WTC11 (cell line): ENCODE data around the gene DISC1. TPM values are rescaled to one million over a fixed set of nuclear protein-coding genes. Genes with fewer than 3 reads are reported as not detected.

Experiments used
- ATAC-seq: fragments of 200-7000 bp; cut with Tn5 transposase; 2 replicates; pipeline ENCODE4 v1.10.0; 2021; ENCODE audit warnings: mild to moderate bottlenecking, moderate library complexity
- CTCF ChIA-PET: fragments of 300-600 bp; sonication (Branson Sonifier 250); formaldehyde crosslinking; loops from one replicate; lab custom pipeline; 2021; ENCODE audit warnings: antibody characterized with exemption; lab: Charles Lee
- POLR2A ChIA-PET: fragments of 350-600 bp; sonication (Branson Sonifier 250); formaldehyde crosslinking; loops from one replicate; lab custom pipeline; 2021; ENCODE audit warnings: antibody characterized with exemption; lab: Charles Lee
- DNase-seq: peaks from one replicate; pipeline ENCODE4 v3.0.0; 2021; ENCODE audit warnings: low spot score
- H3K27ac Mint-ChIP-seq: 2 replicates; pipeline ENCODE4 v1.8.0; 2021; ENCODE audit warnings: mixed read lengths
- H3K27me3 Mint-ChIP-seq: 2 replicates; pipeline ENCODE4 v1.8.0; 2021; ENCODE audit warnings: low read depth, mild to moderate bottlenecking, moderate library complexity, mixed read lengths
- H3K36me3 Mint-ChIP-seq: 2 replicates; pipeline ENCODE4 v1.8.0; 2021; ENCODE audit warnings: mixed read lengths
- H3K4me1 Mint-ChIP-seq: 2 replicates; pipeline ENCODE4 v1.8.0; 2022; ENCODE audit warnings: mixed read lengths
- H3K4me3 Mint-ChIP-seq: 2 replicates; pipeline ENCODE4 v1.8.0; 2021; ENCODE audit warnings: mild to moderate bottlenecking, moderate library complexity, mixed read lengths
- H3K9me3 Mint-ChIP-seq: 2 replicates; pipeline ENCODE4 v1.8.0; 2021; ENCODE audit warnings: mixed read lengths
- CBFB ChIP-seq: sonication (generic); formaldehyde crosslinking; IDR thresholded peaks from 2 replicates; pipeline ENCODE4 v1.8.1; 2022; ENCODE audit warnings: mild to moderate bottlenecking, low read depth, missing genetic modification reagents
- CREM ChIP-seq: sonication (generic); formaldehyde crosslinking; IDR thresholded peaks from 2 replicates; pipeline ENCODE4 v1.8.1; 2022; ENCODE audit warnings: mild to moderate bottlenecking, missing genetic modification reagents, moderate library complexity
- ELF4 ChIP-seq: sonication (generic); formaldehyde crosslinking; IDR thresholded peaks from 2 replicates; pipeline ENCODE4 v1.8.1; 2022; ENCODE audit warnings: low read depth, mild to moderate bottlenecking, moderate library complexity, missing genetic modification reagents
- FOXK1 ChIP-seq: sonication (generic); formaldehyde crosslinking; IDR thresholded peaks from 2 replicates; pipeline ENCODE4 v1.8.0; 2022; ENCODE audit warnings: mild to moderate bottlenecking, moderate library complexity, missing genetic modification reagents
- GRHL2 ChIP-seq: fragments of 250-450 bp; sonication (Bioruptor Pico); IDR thresholded peaks from 2 replicates; pipeline ENCODE4 v1.8.0; 2022; ENCODE audit warnings: mild to moderate bottlenecking, moderate library complexity; ENCODE audit not compliant: insufficient replicate concordance, severe bottlenecking
- HMGA2 ChIP-seq: fragments of 250-450 bp; sonication (Bioruptor Pico); IDR thresholded peaks from 2 replicates; pipeline ENCODE4 v1.4.0; 2021; ENCODE audit warnings: mild to moderate bottlenecking, moderate library complexity
- IRF2 ChIP-seq: sonication (generic); formaldehyde crosslinking; IDR thresholded peaks from 2 replicates; pipeline ENCODE4 v1.8.0; 2022; ENCODE audit warnings: low read depth, missing genetic modification reagents, borderline replicate concordance
- NR2C2 ChIP-seq: sonication (generic); formaldehyde crosslinking; IDR thresholded peaks from 2 replicates; pipeline ENCODE4 v1.8.0; 2022; ENCODE audit warnings: mild to moderate bottlenecking, missing genetic modification reagents
- PRRX2 ChIP-seq: fragments of 250-450 bp; sonication (Bioruptor Pico); IDR thresholded peaks from 2 replicates; pipeline ENCODE4 v1.8.0; 2021; ENCODE audit warnings: mild to moderate bottlenecking
- RELA ChIP-seq: sonication (generic); formaldehyde crosslinking; IDR thresholded peaks from 2 replicates; pipeline ENCODE4 v1.8.1; 2022; ENCODE audit warnings: missing genetic modification reagents, mild to moderate bottlenecking, borderline replicate concordance
- RORB ChIP-seq: fragments of 250-450 bp; sonication (Bioruptor Pico); IDR thresholded peaks from 2 replicates; pipeline ENCODE4 v1.9.0; 2021; ENCODE audit warnings: mild to moderate bottlenecking
- SMAD3 ChIP-seq: sonication (generic); formaldehyde crosslinking; IDR thresholded peaks from 2 replicates; pipeline ENCODE4 v1.8.0; 2022; ENCODE audit warnings: missing genetic modification reagents, mild to moderate bottlenecking, borderline replicate concordance
- SP1 ChIP-seq: sonication (generic); formaldehyde crosslinking; conservative IDR thresholded peaks from 2 replicates; pipeline ENCODE4 v1.8.1; 2022; ENCODE audit warnings: missing genetic modification reagents
- ZNF263 ChIP-seq: sonication (generic); formaldehyde crosslinking; IDR thresholded peaks from 2 replicates; pipeline ENCODE4 v1.8.1; 2022; ENCODE audit warnings: low read depth, mild to moderate bottlenecking, moderate library complexity, missing genetic modification reagents
- ZNF423 ChIP-seq: fragments of 250-450 bp; sonication (Bioruptor Pico); IDR thresholded peaks from 2 replicates; pipeline ENCODE4 v2.1.2; 2022; ENCODE audit warnings: mild to moderate bottlenecking, moderate library complexity
- total RNA-seq: library from RNA; stranded (reverse); gene quantifications from 3 replicates; pipeline ENCODE4 v1.2.3, GENCODE V29; 2021
- TF ChIP-seq, protein P1 (sequence below): sonication (generic); formaldehyde crosslinking; conservative IDR thresholded peaks from 2 replicates; pipeline ENCODE4 v1.8.1; 2022; ENCODE audit warnings: mild to moderate bottlenecking, missing genetic modification reagents
- TF ChIP-seq, protein P2 (sequence below): sonication (generic); formaldehyde crosslinking; IDR thresholded peaks from 2 replicates; pipeline ENCODE4 v1.8.1; 2022; ENCODE audit warnings: mild to moderate bottlenecking, missing genetic modification reagents, moderate library complexity, borderline replicate concordance
- TF ChIP-seq, protein P3 (sequence below): sonication (generic); formaldehyde crosslinking; IDR thresholded peaks from 2 replicates; pipeline ENCODE4 v1.8.1; 2022; ENCODE audit warnings: mild to moderate bottlenecking, moderate library complexity, missing genetic modification reagents
- TF ChIP-seq, protein P4 (sequence below): sonication (generic); formaldehyde crosslinking; IDR thresholded peaks from 2 replicates; pipeline ENCODE4 v1.8.0; 2022; ENCODE audit warnings: mild to moderate bottlenecking, missing genetic modification reagents
- TF ChIP-seq, protein P5 (sequence below): fragments of 200-600 bp; IDR thresholded peaks from 2 replicates; pipeline ENCODE4 v1.8.0; 2022; ENCODE audit warnings: antibody characterized with exemption
- TF ChIP-seq, protein P6 (sequence below): sonication (generic); formaldehyde crosslinking; IDR thresholded peaks from 2 replicates; pipeline ENCODE4 v1.8.1; 2023; ENCODE audit warnings: mild to moderate bottlenecking, missing genetic modification reagents, borderline replicate concordance
- TF ChIP-seq, protein P7 (sequence below): sonication (generic); formaldehyde crosslinking; IDR thresholded peaks from 2 replicates; pipeline ENCODE4 v1.8.1; 2022; ENCODE audit warnings: low read depth, missing genetic modification reagents, borderline replicate concordance
- TF ChIP-seq, protein P8 (sequence below): sonication (generic); formaldehyde crosslinking; IDR thresholded peaks from 2 replicates; pipeline ENCODE4 v1.8.1; 2023; ENCODE audit warnings: mild to moderate bottlenecking, missing genetic modification reagents, moderate library complexity
- TF ChIP-seq, protein P9 (sequence below): fragments of 250-450 bp; sonication (Bioruptor Pico); IDR thresholded peaks from 2 replicates; pipeline ENCODE4 v2.1.2; 2022; ENCODE audit warnings: mild to moderate bottlenecking, moderate library complexity

Gene DISC1
- total RNA-seq, 1 experiment from 2014 or later: 5.5 TPM

DNA sequence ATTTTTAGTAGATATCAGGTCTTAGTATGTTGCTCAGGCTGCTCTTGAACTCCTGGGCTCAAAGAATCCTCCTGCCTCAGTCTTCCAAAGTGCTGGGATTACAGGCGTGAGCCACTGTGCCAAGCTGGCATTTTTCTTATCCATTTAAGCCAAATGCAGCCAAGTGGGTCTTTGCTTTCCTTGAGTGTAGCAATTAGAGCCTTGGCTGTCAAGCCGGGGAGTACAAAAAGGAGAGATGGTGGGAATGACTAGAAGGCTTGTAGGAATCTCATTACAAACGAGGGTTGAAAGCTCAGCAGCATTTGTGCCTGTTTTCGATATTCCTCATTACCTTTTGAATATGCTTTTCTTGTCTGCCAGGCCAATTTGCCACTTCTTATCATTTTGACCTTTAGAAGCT is 140.9 kb downstream of the DISC1 start:
- POLR2A ChIA-PET: interaction anchor here (0.6 kb wide), 1 partner anchor 13 kb away, joined by 3 read pairs; no protein-coding TSS in a partner anchor
- Mint-ChIP-seq H3K36me3 (no peaks in the 10 kb centered on the region), H3K4me3 (no peak overlapping the region), H3K27ac (no peak overlapping the region), H3K27me3 (no peaks in the 10 kb centered on the region), H3K9me3 (no peaks in the 10 kb centered on the region), H3K4me1 (peaks cover 15% of the 10 kb centered on the region)
- TF ChIP-seq, protein P1, sequence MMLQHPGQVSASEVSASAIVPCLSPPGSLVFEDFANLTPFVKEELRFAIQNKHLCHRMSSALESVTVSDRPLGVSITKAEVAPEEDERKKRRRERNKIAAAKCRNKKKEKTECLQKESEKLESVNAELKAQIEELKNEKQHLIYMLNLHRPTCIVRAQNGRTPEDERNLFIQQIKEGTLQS (CRISPR knock-in tag): no peak
- TF ChIP-seq HMGA2 (CRISPR knock-in tag) (no peak), ZNF263 (CRISPR knock-in tag) (no peak), FOXK1 (CRISPR knock-in tag) (no peak), IRF2 (CRISPR knock-in tag) (no peak), SMAD3 (CRISPR knock-in tag) (no peak), CBFB (CRISPR knock-in tag) (no peak), RELA (CRISPR knock-in tag) (no peak), CREM (no peak), SP1 (no peak), RORB (CRISPR knock-in tag) (no peak), GRHL2 (CRISPR knock-in tag) (no peak), NR2C2 (CRISPR knock-in tag) (no peak)
- TF ChIP-seq, protein P2, sequence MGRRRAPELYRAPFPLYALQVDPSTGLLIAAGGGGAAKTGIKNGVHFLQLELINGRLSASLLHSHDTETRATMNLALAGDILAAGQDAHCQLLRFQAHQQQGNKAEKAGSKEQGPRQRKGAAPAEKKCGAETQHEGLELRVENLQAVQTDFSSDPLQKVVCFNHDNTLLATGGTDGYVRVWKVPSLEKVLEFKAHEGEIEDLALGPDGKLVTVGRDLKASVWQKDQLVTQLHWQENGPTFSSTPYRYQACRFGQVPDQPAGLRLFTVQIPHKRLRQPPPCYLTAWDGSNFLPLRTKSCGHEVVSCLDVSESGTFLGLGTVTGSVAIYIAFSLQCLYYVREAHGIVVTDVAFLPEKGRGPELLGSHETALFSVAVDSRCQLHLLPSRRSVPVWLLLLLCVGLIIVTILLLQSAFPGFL: no peak
- TF ChIP-seq, protein P3, sequence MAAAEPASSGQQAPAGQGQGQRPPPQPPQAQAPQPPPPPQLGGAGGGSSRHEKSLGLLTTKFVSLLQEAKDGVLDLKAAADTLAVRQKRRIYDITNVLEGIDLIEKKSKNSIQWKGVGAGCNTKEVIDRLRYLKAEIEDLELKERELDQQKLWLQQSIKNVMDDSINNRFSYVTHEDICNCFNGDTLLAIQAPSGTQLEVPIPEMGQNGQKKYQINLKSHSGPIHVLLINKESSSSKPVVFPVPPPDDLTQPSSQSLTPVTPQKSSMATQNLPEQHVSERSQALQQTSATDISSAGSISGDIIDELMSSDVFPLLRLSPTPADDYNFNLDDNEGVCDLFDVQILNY (CRISPR knock-in tag): no peak
- TF ChIP-seq, protein P4, sequence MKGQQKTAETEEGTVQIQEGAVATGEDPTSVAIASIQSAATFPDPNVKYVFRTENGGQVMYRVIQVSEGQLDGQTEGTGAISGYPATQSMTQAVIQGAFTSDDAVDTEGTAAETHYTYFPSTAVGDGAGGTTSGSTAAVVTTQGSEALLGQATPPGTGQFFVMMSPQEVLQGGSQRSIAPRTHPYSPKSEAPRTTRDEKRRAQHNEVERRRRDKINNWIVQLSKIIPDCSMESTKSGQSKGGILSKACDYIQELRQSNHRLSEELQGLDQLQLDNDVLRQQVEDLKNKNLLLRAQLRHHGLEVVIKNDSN (CRISPR knock-in tag): no peak
- TF ChIP-seq, protein P5, sequence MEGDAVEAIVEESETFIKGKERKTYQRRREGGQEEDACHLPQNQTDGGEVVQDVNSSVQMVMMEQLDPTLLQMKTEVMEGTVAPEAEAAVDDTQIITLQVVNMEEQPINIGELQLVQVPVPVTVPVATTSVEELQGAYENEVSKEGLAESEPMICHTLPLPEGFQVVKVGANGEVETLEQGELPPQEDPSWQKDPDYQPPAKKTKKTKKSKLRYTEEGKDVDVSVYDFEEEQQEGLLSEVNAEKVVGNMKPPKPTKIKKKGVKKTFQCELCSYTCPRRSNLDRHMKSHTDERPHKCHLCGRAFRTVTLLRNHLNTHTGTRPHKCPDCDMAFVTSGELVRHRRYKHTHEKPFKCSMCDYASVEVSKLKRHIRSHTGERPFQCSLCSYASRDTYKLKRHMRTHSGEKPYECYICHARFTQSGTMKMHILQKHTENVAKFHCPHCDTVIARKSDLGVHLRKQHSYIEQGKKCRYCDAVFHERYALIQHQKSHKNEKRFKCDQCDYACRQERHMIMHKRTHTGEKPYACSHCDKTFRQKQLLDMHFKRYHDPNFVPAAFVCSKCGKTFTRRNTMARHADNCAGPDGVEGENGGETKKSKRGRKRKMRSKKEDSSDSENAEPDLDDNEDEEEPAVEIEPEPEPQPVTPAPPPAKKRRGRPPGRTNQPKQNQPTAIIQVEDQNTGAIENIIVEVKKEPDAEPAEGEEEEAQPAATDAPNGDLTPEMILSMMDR: no peak
- DNase-seq (no peak), ATAC-seq (no peak)
- CTCF ChIA-PET: interaction anchor here (0.6 to 5.5 kb wide), 2 partner anchors 11 to 885 kb away, joined by 3 to 41 read pairs; no protein-coding TSS in a partner anchor

DNA sequence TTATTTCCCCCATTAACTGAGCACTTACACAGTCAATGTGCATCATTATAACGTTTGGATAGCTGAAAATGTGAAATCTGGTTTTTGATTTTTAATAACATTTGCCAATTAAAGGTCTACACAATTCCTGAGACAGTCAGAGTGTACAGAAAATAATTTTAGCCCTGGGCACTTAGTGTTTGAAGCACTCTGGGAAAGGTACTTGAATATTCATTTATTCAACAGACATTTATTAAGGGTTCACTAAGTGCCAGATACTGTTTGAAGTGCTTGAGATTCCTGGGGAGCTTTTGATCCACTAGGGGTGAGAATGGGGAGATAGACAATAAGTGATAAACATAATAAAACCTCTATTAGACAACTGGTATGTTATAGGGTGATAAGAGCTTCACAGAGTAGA is 141.8 kb downstream of the DISC1 start:
- H3K9me3 Mint-ChIP-seq: no peaks in the 10 kb centered on the region
- no peak for ATAC-seq
- H3K4me3 Mint-ChIP-seq: no peak overlapping the region
- CTCF ChIA-PET: interaction anchor here (0.6 to 5.5 kb wide), 2 partner anchors 12 to 53 kb away, joined by 6 to 41 read pairs; no protein-coding TSS in a partner anchor
- H3K4me1 Mint-ChIP-seq: peaks cover 15% of the 10 kb centered on the region
- POLR2A ChIA-PET: no interaction called here
- no peaks in the 10 kb centered on the region for H3K27me3 Mint-ChIP-seq
- no peak for DNase-seq
- H3K36me3 Mint-ChIP-seq: no peaks in the 10 kb centered on the region
- H3K27ac Mint-ChIP-seq: no peak overlapping the region
- TF ChIP-seq, protein P6, sequence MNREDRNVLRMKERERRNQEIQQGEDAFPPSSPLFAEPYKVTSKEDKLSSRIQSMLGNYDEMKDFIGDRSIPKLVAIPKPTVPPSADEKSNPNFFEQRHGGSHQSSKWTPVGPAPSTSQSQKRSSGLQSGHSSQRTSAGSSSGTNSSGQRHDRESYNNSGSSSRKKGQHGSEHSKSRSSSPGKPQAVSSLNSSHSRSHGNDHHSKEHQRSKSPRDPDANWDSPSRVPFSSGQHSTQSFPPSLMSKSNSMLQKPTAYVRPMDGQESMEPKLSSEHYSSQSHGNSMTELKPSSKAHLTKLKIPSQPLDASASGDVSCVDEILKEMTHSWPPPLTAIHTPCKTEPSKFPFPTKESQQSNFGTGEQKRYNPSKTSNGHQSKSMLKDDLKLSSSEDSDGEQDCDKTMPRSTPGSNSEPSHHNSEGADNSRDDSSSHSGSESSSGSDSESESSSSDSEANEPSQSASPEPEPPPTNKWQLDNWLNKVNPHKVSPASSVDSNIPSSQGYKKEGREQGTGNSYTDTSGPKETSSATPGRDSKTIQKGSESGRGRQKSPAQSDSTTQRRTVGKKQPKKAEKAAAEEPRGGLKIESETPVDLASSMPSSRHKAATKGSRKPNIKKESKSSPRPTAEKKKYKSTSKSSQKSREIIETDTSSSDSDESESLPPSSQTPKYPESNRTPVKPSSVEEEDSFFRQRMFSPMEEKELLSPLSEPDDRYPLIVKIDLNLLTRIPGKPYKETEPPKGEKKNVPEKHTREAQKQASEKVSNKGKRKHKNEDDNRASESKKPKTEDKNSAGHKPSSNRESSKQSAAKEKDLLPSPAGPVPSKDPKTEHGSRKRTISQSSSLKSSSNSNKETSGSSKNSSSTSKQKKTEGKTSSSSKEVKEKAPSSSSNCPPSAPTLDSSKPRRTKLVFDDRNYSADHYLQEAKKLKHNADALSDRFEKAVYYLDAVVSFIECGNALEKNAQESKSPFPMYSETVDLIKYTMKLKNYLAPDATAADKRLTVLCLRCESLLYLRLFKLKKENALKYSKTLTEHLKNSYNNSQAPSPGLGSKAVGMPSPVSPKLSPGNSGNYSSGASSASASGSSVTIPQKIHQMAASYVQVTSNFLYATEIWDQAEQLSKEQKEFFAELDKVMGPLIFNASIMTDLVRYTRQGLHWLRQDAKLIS (CRISPR knock-in tag): no peak
- no peak for TF ChIP-seq ZNF423
- TF ChIP-seq, protein P7, sequence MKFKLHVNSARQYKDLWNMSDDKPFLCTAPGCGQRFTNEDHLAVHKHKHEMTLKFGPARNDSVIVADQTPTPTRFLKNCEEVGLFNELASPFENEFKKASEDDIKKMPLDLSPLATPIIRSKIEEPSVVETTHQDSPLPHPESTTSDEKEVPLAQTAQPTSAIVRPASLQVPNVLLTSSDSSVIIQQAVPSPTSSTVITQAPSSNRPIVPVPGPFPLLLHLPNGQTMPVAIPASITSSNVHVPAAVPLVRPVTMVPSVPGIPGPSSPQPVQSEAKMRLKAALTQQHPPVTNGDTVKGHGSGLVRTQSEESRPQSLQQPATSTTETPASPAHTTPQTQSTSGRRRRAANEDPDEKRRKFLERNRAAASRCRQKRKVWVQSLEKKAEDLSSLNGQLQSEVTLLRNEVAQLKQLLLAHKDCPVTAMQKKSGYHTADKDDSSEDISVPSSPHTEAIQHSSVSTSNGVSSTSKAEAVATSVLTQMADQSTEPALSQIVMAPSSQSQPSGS (CRISPR knock-in tag): no peak
- TF ChIP-seq, protein P8, sequence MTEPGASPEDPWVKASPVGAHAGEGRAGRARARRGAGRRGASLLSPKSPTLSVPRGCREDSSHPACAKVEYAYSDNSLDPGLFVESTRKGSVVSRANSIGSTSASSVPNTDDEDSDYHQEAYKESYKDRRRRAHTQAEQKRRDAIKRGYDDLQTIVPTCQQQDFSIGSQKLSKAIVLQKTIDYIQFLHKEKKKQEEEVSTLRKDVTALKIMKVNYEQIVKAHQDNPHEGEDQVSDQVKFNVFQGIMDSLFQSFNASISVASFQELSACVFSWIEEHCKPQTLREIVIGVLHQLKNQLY (CRISPR knock-in tag): no peak
- TF ChIP-seq, protein P9, sequence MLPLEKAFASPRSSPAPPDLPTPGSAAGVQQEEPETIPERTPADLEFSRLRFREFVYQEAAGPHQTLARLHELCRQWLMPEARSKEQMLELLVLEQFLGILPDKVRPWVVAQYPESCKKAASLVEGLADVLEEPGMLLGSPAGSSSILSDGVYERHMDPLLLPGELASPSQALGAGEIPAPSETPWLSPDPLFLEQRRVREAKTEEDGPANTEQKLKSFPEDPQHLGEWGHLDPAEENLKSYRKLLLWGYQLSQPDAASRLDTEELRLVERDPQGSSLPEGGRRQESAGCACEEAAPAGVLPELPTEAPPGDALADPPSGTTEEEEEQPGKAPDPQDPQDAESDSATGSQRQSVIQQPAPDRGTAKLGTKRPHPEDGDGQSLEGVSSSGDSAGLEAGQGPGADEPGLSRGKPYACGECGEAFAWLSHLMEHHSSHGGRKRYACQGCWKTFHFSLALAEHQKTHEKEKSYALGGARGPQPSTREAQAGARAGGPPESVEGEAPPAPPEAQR (CRISPR knock-in tag): no peak
- no peak for TF ChIP-seq PRRX2 (CRISPR knock-in tag)
- no peak for TF ChIP-seq ELF4
